GM18499 (cell line): ENCODE measurements around the gene MVB12B.

Experiments
- ATAC-seq: cut with Tn5 transposase; IDR thresholded peaks from one replicate; pipeline ENCODE4 v1.9.1; 2021; ENCODE audit warnings: moderate number of reproducible peaks; ENCODE audit not compliant: insufficient read depth, unreplicated experiment

The MVB12B gene

GRCh38 chr9:126399251-126399650 lies 72.6 kb downstream of the MVB12B start:
- no peak for ATAC-seq

DNA sequence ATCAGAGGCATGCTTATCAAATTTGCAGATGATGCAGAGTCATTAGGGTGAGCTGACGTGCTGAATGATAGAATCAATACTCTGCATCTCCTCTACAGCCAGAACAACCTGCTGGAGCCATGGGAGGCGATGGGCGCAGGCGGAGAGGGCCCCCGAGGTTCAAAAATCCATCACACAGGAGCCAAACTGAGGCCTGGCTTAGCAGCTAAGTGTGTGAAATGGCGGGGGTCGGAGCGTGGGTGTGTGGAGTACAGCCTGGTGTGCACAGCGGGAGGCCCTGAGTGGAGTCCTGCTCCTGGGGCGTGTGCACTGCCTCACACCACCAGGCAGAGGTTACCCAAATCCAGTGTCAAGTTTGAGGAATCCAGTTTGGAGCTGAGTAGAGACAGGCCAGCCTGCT lies 73.2 kb downstream of the MVB12B start:
- ATAC-seq, result no peak

GRCh38 chr9:126400571-126400970 lies 73.9 kb downstream of the MVB12B start:
- no peak for ATAC-seq

DNA sequence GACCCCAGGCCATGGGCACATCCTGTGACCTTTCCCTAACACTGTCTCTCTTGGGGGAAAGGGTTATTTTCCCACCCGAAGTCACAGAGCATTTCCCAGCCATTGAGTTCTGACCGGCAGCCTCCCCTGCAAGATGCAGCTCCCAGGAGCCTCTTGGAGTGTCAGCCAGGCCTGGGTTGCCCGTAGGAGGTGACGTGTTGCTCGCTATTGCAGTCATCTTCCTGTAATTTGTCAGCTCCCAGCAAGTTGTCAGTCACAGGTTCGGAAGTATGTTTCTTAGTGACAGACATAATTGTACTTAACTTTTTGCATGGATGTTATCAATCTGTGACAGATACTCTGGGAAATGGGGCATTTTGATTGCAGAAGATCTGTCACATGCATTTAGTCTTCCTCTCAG lies 74.5 kb downstream of the MVB12B start:
- ATAC-seq, result no peak

DNA sequence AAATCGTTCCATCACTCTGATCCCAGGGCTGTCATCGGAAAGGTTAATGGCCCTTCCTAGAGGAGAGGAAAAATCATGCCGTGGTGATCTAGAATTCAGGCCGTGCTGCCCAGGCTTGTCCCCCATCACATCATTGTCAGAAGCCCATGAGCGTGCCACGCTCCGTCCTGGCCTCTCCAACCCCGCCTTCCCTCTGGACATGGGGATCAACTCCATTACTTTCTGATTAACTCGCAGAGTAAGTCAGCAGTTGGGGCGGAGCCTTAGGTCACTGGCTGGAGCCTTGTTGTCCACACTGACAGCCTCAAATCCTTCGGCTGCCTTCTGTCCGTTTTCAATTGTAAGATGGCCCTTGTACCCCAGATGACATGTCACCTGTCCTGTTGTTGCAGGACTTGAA lies 75.0 kb downstream of the MVB12B start:
- no peak for ATAC-seq

- no peak for ATAC-seq
Observed at GRCh38 chr9:126403397-126403796, 76.8 kb downstream of the MVB12B start.

DNA sequence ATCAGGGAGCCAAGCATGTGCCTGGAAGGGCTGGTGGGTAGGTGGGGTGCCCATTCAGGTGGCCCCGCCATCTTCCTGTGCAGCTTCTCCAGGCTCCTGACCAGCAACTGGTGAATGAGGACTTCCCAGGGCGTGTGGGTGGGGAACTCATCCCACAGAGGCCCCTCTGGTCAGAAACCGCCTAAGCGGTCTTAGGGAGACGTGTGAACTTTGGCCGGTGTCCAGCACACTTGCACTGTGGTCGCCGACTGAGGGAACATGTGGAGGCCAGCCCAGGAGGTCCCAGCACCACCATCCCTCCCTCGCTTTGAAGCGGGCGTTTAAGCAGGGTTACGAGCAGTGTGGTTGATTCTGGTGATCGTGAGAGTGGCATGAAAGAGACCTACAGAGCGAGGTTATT lies 77.8 kb downstream of the MVB12B start:
- no peak for ATAC-seq

- no peak for ATAC-seq
Observed at GRCh38 chr9:126406075-126406667, 79.5 kb downstream of the MVB12B start.

DNA sequence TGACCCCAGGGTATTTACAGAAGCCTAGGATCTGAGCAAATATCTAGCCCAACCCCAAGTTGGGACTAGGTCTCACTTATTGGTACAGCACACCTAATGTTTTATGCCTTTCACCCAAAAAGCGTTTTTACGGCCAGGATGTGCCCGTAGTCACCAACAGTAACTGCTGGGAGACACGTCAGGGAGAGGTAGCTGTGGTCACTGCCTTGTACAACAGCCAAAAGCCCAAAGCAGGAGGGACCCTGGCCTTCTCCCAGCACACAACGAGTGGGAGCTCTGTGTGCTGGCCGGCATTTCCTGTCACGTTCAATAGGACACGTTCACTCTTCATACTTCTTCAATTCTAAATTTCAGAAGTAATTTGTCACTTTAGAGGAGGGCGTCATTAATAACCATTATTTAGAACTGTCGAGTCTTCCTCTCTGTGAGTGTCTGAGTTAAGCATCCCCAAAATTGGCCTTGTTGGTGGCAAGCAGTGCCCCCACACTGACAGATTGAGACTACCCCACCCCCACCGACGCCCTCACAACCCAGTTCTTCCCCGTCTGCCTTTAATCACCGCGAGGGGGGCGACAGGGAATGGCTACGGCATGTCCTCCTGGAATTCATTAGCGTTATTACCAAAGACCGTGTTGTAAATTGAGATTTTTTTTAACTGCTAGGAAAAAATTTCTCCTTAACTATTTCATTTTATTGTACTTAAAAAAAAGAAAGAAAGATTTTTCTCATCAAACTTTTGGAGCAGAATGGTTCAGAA lies 80.7 kb downstream of the MVB12B start:
- no peak for ATAC-seq

DNA sequence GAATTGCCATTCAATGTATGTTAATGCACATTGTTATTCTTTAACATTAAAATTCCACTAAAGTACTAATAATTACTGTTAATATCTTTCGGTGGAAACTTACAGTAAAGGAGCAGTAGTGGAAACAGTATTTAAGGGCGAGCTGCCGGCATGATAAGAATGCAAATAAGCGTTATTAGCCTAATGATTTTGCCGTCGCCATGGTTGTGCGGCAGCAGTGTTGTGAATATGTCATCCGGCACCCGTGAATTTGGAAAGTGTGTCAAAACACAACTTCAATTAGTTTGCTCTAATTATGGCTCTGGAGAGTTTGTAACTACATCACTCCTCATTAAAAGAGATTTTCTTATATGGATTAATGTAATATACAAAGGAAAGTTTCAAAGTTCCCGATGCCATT lies 81.4 kb downstream of the MVB12B start:
- ATAC-seq, result no peak

DNA sequence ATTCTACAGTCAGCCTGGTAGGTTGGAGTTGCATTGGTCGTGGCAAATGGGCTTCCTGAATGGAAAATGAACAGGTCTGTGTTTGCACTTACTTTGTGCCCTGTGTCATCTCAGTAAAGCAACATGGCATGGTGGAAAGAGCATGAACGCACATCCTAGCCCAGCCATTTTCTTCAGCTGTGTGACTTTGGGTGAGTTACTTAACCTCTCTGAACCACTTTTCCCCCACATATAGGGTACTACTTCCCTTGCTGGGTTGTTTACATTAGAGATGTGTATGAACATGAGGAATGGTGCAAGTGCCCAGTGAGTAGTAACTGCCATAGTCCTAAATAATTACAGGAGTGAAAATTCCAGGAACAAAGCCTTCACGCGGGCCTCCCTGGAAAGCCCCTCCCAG lies 83.6 kb downstream of the MVB12B start:
- ATAC-seq, result no peak

GRCh38 chr9:126411225-126411947 lies 84.8 kb downstream of the MVB12B start:
- ATAC-seq, result no peak

DNA sequence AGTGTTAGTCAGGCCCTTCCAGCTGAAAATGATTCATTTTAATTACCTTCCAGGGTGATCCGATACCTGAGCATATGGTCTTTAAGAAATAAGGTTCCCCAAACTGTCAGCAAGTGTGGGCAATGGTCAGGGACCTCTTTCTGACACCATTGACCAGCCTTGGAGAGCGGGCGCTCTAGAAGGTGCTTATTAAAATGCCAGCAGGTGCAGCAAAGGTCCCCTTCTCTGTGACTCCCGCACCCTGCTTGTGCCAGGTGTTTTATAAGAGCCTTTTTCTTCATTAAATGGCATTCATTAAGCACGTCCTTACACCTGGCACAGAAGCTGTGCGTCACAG lies 85.3 kb downstream of the MVB12B start:
- ATAC-seq, result no peak

DNA sequence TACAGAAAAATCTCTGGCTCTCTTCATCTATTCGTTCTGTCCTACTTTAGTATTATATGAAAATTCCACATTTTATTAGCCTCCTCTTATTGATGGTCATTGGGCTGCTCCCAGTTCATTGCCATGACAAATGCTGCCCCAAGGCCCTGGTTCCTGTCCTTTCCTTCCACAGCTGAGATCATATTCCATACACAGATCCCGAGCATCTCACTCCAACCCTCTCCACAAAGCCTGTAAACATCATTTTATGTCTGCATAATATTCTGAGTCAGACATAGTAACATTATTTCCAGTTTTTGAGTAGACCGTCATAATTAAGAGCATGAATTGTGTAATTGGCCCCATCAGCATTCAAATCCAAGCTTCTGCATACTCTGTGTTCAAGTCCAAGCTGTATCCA lies 86.3 kb downstream of the MVB12B start:
- no peak for ATAC-seq

DNA sequence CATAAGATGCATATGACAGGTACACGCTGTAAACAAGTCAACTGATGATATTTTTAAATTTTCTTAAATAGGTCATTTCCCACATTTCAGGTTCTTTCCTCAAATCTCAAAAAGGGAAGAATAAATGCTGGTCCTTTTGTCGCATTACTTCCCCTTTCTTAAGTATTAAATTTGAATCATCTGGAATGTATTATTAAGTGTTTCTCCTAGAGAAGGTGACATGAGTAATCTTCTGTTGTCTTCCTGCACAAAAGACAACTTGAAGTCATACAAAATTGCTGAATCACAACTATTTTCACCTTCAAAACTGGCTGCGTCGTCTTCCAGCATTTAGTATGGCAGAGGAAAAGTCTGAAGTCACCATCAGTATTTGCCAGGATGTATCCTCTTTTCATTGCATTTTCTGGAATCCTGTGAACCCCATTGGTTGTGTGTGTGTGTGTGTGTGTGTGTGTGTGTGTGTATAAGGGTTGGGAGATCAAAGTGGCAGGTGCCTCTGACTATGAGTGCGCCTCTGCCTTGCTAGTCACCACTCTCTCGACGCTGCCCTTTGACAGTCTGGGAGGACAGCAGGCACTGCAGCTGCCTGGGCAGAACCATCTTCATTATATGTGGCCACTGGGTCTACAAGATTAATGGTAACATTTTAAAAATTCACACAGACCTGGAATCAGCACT lies 86.9 kb downstream of the MVB12B start:
- ATAC-seq, result no peak

GRCh38 chr9:126415741-126416370 lies 89.2 kb downstream of the MVB12B start:
- ATAC-seq, result no peak

GRCh38 chr9:126417043-126417442 lies 90.4 kb downstream of the MVB12B start:
- no peak for ATAC-seq

GRCh38 chr9:126417684-126418083 lies 91.1 kb downstream of the MVB12B start:
- ATAC-seq, result no peak

GRCh38 chr9:126418608-126419007 lies 92.0 kb downstream of the MVB12B start:
- ATAC-seq, result no peak

DNA sequence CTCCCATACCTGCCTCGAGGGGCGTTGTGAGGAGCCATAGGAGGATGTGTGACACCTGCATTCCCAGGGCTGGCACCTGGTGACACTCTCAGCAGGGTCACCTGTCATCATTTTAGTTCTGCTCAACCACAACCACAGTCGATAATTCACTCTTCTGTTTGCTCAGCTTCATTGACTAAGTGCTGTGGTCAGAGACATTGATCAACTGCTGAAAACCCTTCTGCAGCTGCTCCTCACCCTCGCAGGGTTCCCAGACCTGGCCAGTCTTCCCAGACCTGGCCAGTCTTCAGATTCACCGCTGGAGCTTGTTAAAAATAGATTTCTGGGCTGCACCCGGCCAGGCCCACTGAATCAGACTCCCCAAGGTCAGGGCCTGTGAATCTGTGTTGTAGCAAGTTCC lies 92.8 kb downstream of the MVB12B start:
- ATAC-seq, result no peak

- ATAC-seq, result no peak
Observed at GRCh38 chr9:126420135-126420534, 93.5 kb downstream of the MVB12B start.
